HepG2 (cell line): ENCODE measurements around the gene CEACAM5. TPM values are rescaled to one million over a fixed set of nuclear protein-coding genes. Genes with fewer than 3 reads are reported as not detected.

Experiments
- ATAC-seq: fragments of 200-7000 bp; cut with Tn5 transposase; 3 replicates; pipeline ENCODE4 v1.9.1; 2020; ENCODE audit warnings: mild to moderate bottlenecking, moderate library complexity
- BruUV-seq: library from RNA; stranded (reverse); fragments of 400-500 nt; replicated peaks from 2 replicates; lab custom pipeline; 2021; lab: Mats Ljungman, UMichigan
- CTCF ChIA-PET: fragments of 300-600 bp; formaldehyde crosslinking; extraction: SDS; loops from one replicate; lab custom pipeline; 2021; ENCODE audit warnings: low total read pairs, inconsistent platforms, low intra/inter-chr PET ratio; lab: Yijun Ruan, JAX
- POLR2A ChIA-PET: fragments of 350-600 bp; sonication (Branson Sonifier 250); formaldehyde crosslinking; loops from one replicate; lab custom pipeline; 2020; ENCODE audit warnings: antibody characterized with exemption, inconsistent platforms; lab: Yijun Ruan, JAX
- DNase-seq: peaks from one replicate; pipeline ENCODE4 v3.0.0-alpha.2; 2015; ENCODE audit warnings: low spot score
- FAIRE-seq: peaks from 3 replicates; lab custom pipeline; 2011; peaks lifted over from hg19 to GRCh38; lab: Jason Lieb, UNC
- H2AFZ ChIP-seq: one replicate; pipeline ENCODE4 v1.6.1; 2011; ENCODE audit warnings: low read length, inconsistent platforms
- H3K27ac ChIP-seq: fragments of 300-600 bp; 3 replicates; pipeline ENCODE4 v1.8.0; 2011; ENCODE audit warnings: mixed run types, mild to moderate bottlenecking, mixed read lengths, low read length, inconsistent platforms; ENCODE audit not compliant: insufficient read depth; ENCODE audit errors: extremely low read length
- H3K27me3 ChIP-seq, 2 experiments: fragments of 200-600 bp in 1 of 2; 2 replicates in 1 of 2; 3 replicates in 1 of 2; pipeline versions ENCODE4 v1.6.0 to v1.8.0; 2011; ENCODE audit warnings: low read length in 2 of 2, mild to moderate bottlenecking in 2 of 2, moderate library complexity in 2 of 2, inconsistent platforms in 1 of 2; ENCODE audit not compliant: insufficient read depth in 2 of 2, control insufficient read depth in 1 of 2
- H3K36me3 ChIP-seq, 2 experiments: fragments of 200-600 bp in 1 of 2; replicated peaks in 1 of 2; 2 replicates in 1 of 2; 3 replicates in 1 of 2; pipeline versions ENCODE4 v1.5.1 to v1.8.0; 2011; ENCODE audit warnings: low read length in 2 of 2, inconsistent platforms in 1 of 2; ENCODE audit not compliant: insufficient read depth in 2 of 2, control insufficient read depth in 1 of 2
- H3K4me1 ChIP-seq: 2 replicates; pipeline ENCODE4 v1.5.1; 2012; ENCODE audit warnings: low read length, inconsistent platforms; ENCODE audit not compliant: insufficient read depth
- H3K4me2 ChIP-seq: 2 replicates; pipeline ENCODE4 v1.6.0; 2011; ENCODE audit warnings: low read depth, low read length, inconsistent platforms
- H3K4me3 ChIP-seq, 3 experiments: fragments of 200-600 bp in 1 of 3; sonication (generic), shearing (Covaris generic) in 1 of 3; replicated peaks in 1 of 3; 2 replicates each; pipeline ENCODE4 v1.5.1; 2011 to 2016; ENCODE audit warnings: low read length in 3 of 3, inconsistent platforms in 2 of 3, low read depth in 2 of 3, mild to moderate bottlenecking in 2 of 3, control low read depth in 1 of 3, mixed read lengths in 1 of 3; ENCODE audit not compliant: insufficient read depth in 1 of 3
- H3K79me2 ChIP-seq: one replicate; pipeline ENCODE4 v1.6.1; 2011; ENCODE audit warnings: low read length, inconsistent platforms; ENCODE audit not compliant: insufficient read depth
- H3K9ac ChIP-seq: 2 replicates; pipeline ENCODE4 v1.6.0; 2011; ENCODE audit warnings: mild to moderate bottlenecking, low read depth, low read length, inconsistent platforms; ENCODE audit not compliant: insufficient read depth
- H3K9me3 ChIP-seq: 2 replicates; pipeline ENCODE4 v1.5.1; 2012; ENCODE audit warnings: mild to moderate bottlenecking, low read length
- H4K20me1 ChIP-seq: 2 replicates; pipeline ENCODE4 v1.6.0; 2011; ENCODE audit warnings: inconsistent platforms, mild to moderate bottlenecking, low read length, moderate library complexity; ENCODE audit not compliant: insufficient read depth
- ATF7 ChIP-seq, 2 experiments: fragments of 450-650 bp in 1 of 2; sonication (generic) in 1 of 2; formaldehyde crosslinking in 1 of 2; IDR thresholded peaks; 2 replicates each; pipeline versions ENCODE4 v1.4.0 to v1.6.1; 2016 to 2020; ENCODE audit warnings: antibody characterized with exemption in 1 of 2, mild to moderate bottlenecking in 1 of 2, missing genetic modification reagents in 1 of 2
- FOXJ3 ChIP-seq: sonication (generic); formaldehyde crosslinking; IDR thresholded peaks from 2 replicates; pipeline ENCODE4 v1.4.0; 2020; ENCODE audit warnings: missing genetic modification reagents, mild to moderate bottlenecking, borderline replicate concordance
- FOXK1 ChIP-seq: sonication (generic); formaldehyde crosslinking; IDR thresholded peaks from 2 replicates; pipeline ENCODE4 v1.4.0; 2020; ENCODE audit warnings: low read depth, missing genetic modification reagents, borderline replicate concordance
- HBP1 ChIP-seq: IDR thresholded peaks from 2 replicates; pipeline ENCODE4 v1.6.1; 2016; ENCODE audit warnings: low read depth, control low read depth
- RBFOX2 ChIP-seq: fragments of 200-400 bp; formaldehyde crosslinking; IDR thresholded peaks from 2 replicates; pipeline ENCODE4 v1.6.1; 2017; ENCODE audit warnings: low read depth, mild to moderate bottlenecking, low read length
- TEAD3 ChIP-seq: optimal IDR thresholded peaks from 2 replicates; pipeline ENCODE3; 2016; ENCODE audit warnings: borderline replicate concordance
- ZNF761 ChIP-seq: sonication (generic); formaldehyde crosslinking; conservative IDR thresholded peaks from 2 replicates; pipeline ENCODE4 v1.4.0; 2020; ENCODE audit warnings: mild to moderate bottlenecking, missing genetic modification reagents
- WGBS: methylation state at CpG from one replicate; pipeline ENCODE4 v1.1.6; 2017; ENCODE audit warnings: low lambda C conversion rate; 5-methylcytosine and 5-hydroxymethylcytosine counted together
- in situ Hi-C: cut with HindIII; loops from 2 replicates; pipeline ENCODE4 v1.10.0; 2017; ENCODE audit warnings: low pct_unique_long_range_greater_than_20kb; ENCODE audit not compliant: extremely low pct_ligation_motif_present
- intact Hi-C: fragments of 100-400 bp; cut with micrococcal nuclease; formaldehyde crosslinking; loops from one replicate; pipeline ENCODE4 v1.10.0; 2022; ENCODE audit not compliant: unreplicated experiment
- polyA plus RNA-seq, 8 experiments: library from polyadenylated mRNA; depleted of rRNA in 3 of 8; stranded (reverse) in 7 of 8; unstranded in 1 of 8; fragments of >200 nt; fragmentation: Illumina TruSeq in 4 of 8; extraction: Trizol in 4 of 8; gene quantifications; 2 replicates each; pipeline versions ENCODE4 v1.2.1 to v1.2.3, GENCODE V29; 2011 to 2016; ENCODE audit warnings: low read depth in 4 of 8, missing spikeins in 1 of 8, mixed read lengths in 1 of 8; ENCODE audit not compliant: insufficient read depth in 1 of 8
- total RNA-seq, 5 experiments: library from RNA; depleted of rRNA; stranded (reverse); fragments of >200 nt; fragmentation: Illumina TruSeq; extraction: Trizol; gene quantifications; 2 replicates each; pipeline ENCODE4 v1.2.3, GENCODE V29; 2016; ENCODE audit warnings: low read depth in 1 of 5

The CEACAM5 gene
- total and polyA plus RNA-seq, 2 of the 13 experiments (the other 11 are each of a cell fraction or from before 2014, with no cell fraction given) = not detected

DNA sequence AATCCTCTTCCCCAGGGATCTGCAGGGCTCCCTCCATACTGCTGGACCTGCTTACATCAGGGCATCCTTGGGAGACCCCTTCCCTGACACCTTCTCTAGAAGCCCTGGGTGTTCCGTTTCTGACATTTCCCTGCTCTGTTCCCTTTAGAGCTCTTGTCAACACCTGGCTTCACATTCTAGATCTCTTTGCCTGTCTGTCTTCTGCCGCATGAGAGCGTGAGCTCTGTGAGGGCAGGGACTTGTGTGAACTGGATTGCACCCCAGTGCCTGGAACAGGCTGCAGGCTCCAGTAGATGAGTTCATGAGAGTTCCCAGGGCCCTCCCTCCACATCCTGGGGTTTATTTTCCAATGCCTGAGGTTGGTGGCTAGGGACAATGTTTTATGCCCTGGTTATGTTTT, 21.0 kb upstream of the CEACAM5 start:
- ATAC-seq (no peak), DNase-seq (no peak), FAIRE-seq (no peak)
- intact Hi-C loops = no loop called here
- no TSS peak for BruUV-seq
- TF ChIP-seq ZNF761 (CRISPR knock-in tag) (no peak), ATF7 (IDR thresholded peaks at IDR 0.05) (no peak), ATF7 (CRISPR knock-in tag; IDR thresholded peaks at IDR 0.05) (no peak), FOXJ3 (no peak), RBFOX2 (no peak), TEAD3 (CRISPR knock-in tag) (no peak), HBP1 (no peak)
- no peak overlapping the region for H3K4me3 ChIP-seq
- no peaks in the 10 kb centered on the region for H3K79me2 ChIP-seq
- no peaks in the 10 kb centered on the region for H3K4me1 ChIP-seq
- POLR2A ChIA-PET = no interaction called here
- H3K27me3 ChIP-seq = peaks cover 0 to 7% of the 10 kb centered on the region in 2 experiments; a peak in 2 of 5 replicates
- H3K27ac ChIP-seq = no peak overlapping the region
- H4K20me1 ChIP-seq = no peaks in the 10 kb centered on the region
- CTCF ChIA-PET = no interaction called here
- no peak overlapping the region for H3K9ac ChIP-seq
- WGBS = 21% methylated on average over 3 of the region's 3 CpGs
- no peaks in the 10 kb centered on the region for H3K9me3 ChIP-seq
- no peaks in the 10 kb centered on the region for H3K36me3 ChIP-seq
- H3K4me2 ChIP-seq = no peak overlapping the region
- H2AFZ ChIP-seq = no peak overlapping the region
- in situ Hi-C loops = no loop called here

- no TSS peak for BruUV-seq
- no peak within 1 kb of the TSS for H3K9ac ChIP-seq
- DNase-seq = no peak
- POLR2A ChIA-PET = no interaction called here
- intact Hi-C loops (no loop called here), in situ Hi-C loops (no loop called here)
- H3K4me3 ChIP-seq = no peak within 1 kb of the TSS
- no peaks in the 10 kb centered on the region for H3K79me2 ChIP-seq
- no peaks in the 10 kb centered on the region for H3K4me1 ChIP-seq
- H3K9me3 ChIP-seq = no peaks in the 10 kb centered on the region
- H3K36me3 ChIP-seq = no peaks in the 10 kb centered on the region
- ATAC-seq = no peak
- FAIRE-seq = no peak
- H3K27me3 ChIP-seq = peaks cover 0 to under 1% of the 10 kb centered on the region in 2 experiments; a peak in 2 of 5 replicates
- H3K27ac ChIP-seq = no peak within 1 kb of the TSS
- no peak within 1 kb of the TSS for H3K4me2 ChIP-seq
- CTCF ChIA-PET = no interaction called here
- no peak within 1 kb of the TSS for H2AFZ ChIP-seq
- H4K20me1 ChIP-seq = no peaks in the 10 kb centered on the region
- WGBS = 6% methylated on average over 1 of the region's 1 CpG
- TF ChIP-seq FOXK1 (CRISPR knock-in tag) = no peak
Measured at GRCh38 chr19:41688098-41688497, 20.3 kb upstream of the CEACAM5 start, which contains the start of gene CEACAM7. Gene CEACAM7 (minus strand): TSS chr19:41688270. CDS start chr19:41688165, 105 bp downstream.
